HG03571 (cell line): ENCODE results near the gene FRMD8.

Source experiments
- ATAC-seq: cut with Tn5 transposase; IDR thresholded peaks from one replicate; pipeline ENCODE4 v1.9.1; 2021; ENCODE audit not compliant: unreplicated experiment

The FRMD8 gene

GRCh38 chr11:65423516-65424204, 37.2 kb downstream of the FRMD8 start:
- ATAC-seq: no peak

- no peak for ATAC-seq
These were observed 38.0 kb downstream of the FRMD8 start for GRCh38 chr11:65424205-65425104.

- no peak for ATAC-seq
These were observed 38.9 kb downstream of the FRMD8 start for GRCh38 chr11:65425105-65425970.

- no peak for ATAC-seq
These were observed 39.8 kb downstream of the FRMD8 start for GRCh38 chr11:65425971-65426838.

GRCh38 chr11:65426839-65427690, 40.6 kb downstream of the FRMD8 start:
- ATAC-seq: no peak

- ATAC-seq: no peak
These were observed 41.5 kb downstream of the FRMD8 start for GRCh38 chr11:65427691-65428577.

GRCh38 chr11:65428578-65429067, 42.2 kb downstream of the FRMD8 start:
- ATAC-seq: no peak

- ATAC-seq: no peak
These were observed 42.7 kb downstream of the FRMD8 start for GRCh38 chr11:65429068-65429681.

- no peak for ATAC-seq
These were observed 43.4 kb downstream of the FRMD8 start for GRCh38 chr11:65429724-65430405.

GRCh38 chr11:65430406-65431217, 44.2 kb downstream of the FRMD8 start:
- ATAC-seq: no peak

GRCh38 chr11:65431451-65432099, 45.1 kb downstream of the FRMD8 start:
- ATAC-seq: no peak

GRCh38 chr11:65432100-65432650, 45.7 kb downstream of the FRMD8 start:
- no peak for ATAC-seq

- ATAC-seq: no peak
These were observed 46.5 kb downstream of the FRMD8 start for GRCh38 chr11:65432686-65433582.

- no peak for ATAC-seq
These were observed 47.2 kb downstream of the FRMD8 start for GRCh38 chr11:65433657-65434056.
